Calu3 (cell line): ENCODE measurements around the gene SLC25A38. TPM values are rescaled to one million over a fixed set of nuclear protein-coding genes. Genes with fewer than 3 reads are reported as not detected.

Experiments
- BruUV-seq: library from RNA; stranded (reverse); fragments of 400-500 nt; replicated peaks from 2 replicates; lab custom pipeline; 2021; lab: Mats Ljungman, UMichigan
- CTCF ChIA-PET: fragments of 300-600 bp; sonication (Branson Sonifier 250); formaldehyde crosslinking; loops from one replicate; lab custom pipeline; 2022; ENCODE audit warnings: antibody characterized with exemption; lab: Charles Lee
- DNase-seq: peaks from one replicate; pipeline ENCODE4 v3.0.0; 2022
- H3K27ac Mint-ChIP-seq: one replicate; pipeline ENCODE4 v1.8.0; 2022; ENCODE audit warnings: mixed read lengths; ENCODE audit not compliant: unreplicated experiment
- H3K27me3 Mint-ChIP-seq: one replicate; pipeline ENCODE4 v1.8.0; 2022; ENCODE audit warnings: mixed read lengths; ENCODE audit not compliant: unreplicated experiment
- H3K36me3 Mint-ChIP-seq: one replicate; pipeline ENCODE4 v1.8.0; 2022; ENCODE audit warnings: mild to moderate bottlenecking, moderate library complexity, mixed read lengths; ENCODE audit not compliant: insufficient read depth, unreplicated experiment
- H3K4me1 Mint-ChIP-seq: one replicate; pipeline ENCODE4 v1.8.0; 2022; ENCODE audit warnings: mild to moderate bottlenecking, low read depth, mixed read lengths; ENCODE audit not compliant: unreplicated experiment
- H3K4me3 Mint-ChIP-seq: one replicate; pipeline ENCODE4 v1.8.0; 2022; ENCODE audit warnings: mild to moderate bottlenecking, low read depth, moderate library complexity, mixed read lengths; ENCODE audit not compliant: unreplicated experiment
- H3K9me3 Mint-ChIP-seq: one replicate; pipeline ENCODE4 v1.8.0; 2022; ENCODE audit warnings: low read depth, mixed read lengths; ENCODE audit not compliant: unreplicated experiment
- CTCF ChIP-seq: fragments of 200-600 bp; IDR thresholded peaks from one replicate; pipeline ENCODE4 v1.8.0; 2022; ENCODE audit warnings: antibody characterized with exemption; ENCODE audit not compliant: unreplicated experiment
- intact Hi-C: fragments of 100-400 bp; cut with micrococcal nuclease; formaldehyde crosslinking; loops from one replicate; pipeline ENCODE4 v1.10.0; 2022; ENCODE audit not compliant: unreplicated experiment
- total RNA-seq: library from RNA; stranded (reverse); gene quantifications from 2 replicates; pipeline ENCODE4 v1.2.3, GENCODE V29; 2022

The SLC25A38 gene
- total RNA-seq, 1 experiment from 2014 or later, result 23.6 TPM

DNA sequence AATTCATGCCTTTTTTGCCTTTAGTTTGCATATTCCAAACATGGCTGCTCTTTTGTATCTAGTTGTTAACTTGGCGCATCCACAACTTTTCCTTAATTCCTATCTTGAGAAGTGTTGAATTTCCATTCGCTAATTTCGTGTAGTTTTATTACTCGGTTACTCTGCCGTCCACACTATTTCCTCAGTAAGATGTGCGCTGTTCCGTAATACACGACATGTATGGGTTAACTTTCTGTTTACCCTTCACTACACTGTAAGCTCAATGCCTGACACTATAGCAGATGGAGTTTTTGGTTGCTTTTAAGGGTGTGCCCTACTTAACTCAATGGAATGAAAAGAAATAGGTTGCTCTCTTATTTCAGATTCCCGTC, 24.1 kb downstream of the SLC25A38 start:
- no peak for DNase-seq
- peaks cover 60% of the 10 kb centered on the region for H3K36me3 Mint-ChIP-seq
- peaks cover 11% of the 10 kb centered on the region for H3K4me1 Mint-ChIP-seq
- peak overlapping the region; percentile 91 for H3K4me3 Mint-ChIP-seq
- no peak for TF ChIP-seq CTCF
- no peaks in the 10 kb centered on the region for H3K9me3 Mint-ChIP-seq
- intact Hi-C loops, result no loop called here
- CTCF ChIA-PET, result interaction anchor here (0.7 to 0.8 kb wide), 2 partner anchors 8 to 29 kb away, joined by 3 read pairs; no protein-coding TSS in a partner anchor
- H3K27ac Mint-ChIP-seq, result peak overlapping the region; percentile 100
- BruUV-seq, result no TSS peak
- no peaks in the 10 kb centered on the region for H3K27me3 Mint-ChIP-seq

GRCh38 chr3:39407773-39408492, 24.8 kb downstream of the SLC25A38 start:
- no peak for TF ChIP-seq CTCF
- peaks cover 67% of the 10 kb centered on the region for H3K36me3 Mint-ChIP-seq
- H3K4me3 Mint-ChIP-seq, result peak overlapping the region; percentile 91
- intact Hi-C loops, result no loop called here
- no peak for DNase-seq
- H3K27ac Mint-ChIP-seq, result peak overlapping the region; percentile 100
- H3K27me3 Mint-ChIP-seq, result no peaks in the 10 kb centered on the region
- H3K4me1 Mint-ChIP-seq, result peaks cover 11% of the 10 kb centered on the region
- no peaks in the 10 kb centered on the region for H3K9me3 Mint-ChIP-seq
- CTCF ChIA-PET, result no interaction called here
- no TSS peak for BruUV-seq

- TF ChIP-seq CTCF, result no peak
- no peak for DNase-seq
- no peaks in the 10 kb centered on the region for H3K27me3 Mint-ChIP-seq
- H3K4me1 Mint-ChIP-seq, result peaks cover 11% of the 10 kb centered on the region
- H3K27ac Mint-ChIP-seq, result peak overlapping the region; percentile 100
- intact Hi-C loops, result no loop called here
- CTCF ChIA-PET, result no interaction called here
- H3K9me3 Mint-ChIP-seq, result no peaks in the 10 kb centered on the region
- BruUV-seq, result no TSS peak
- H3K36me3 Mint-ChIP-seq, result peaks cover 75% of the 10 kb centered on the region
- H3K4me3 Mint-ChIP-seq, result peak overlapping the region; percentile 91
Measured at GRCh38 chr3:39408493-39409372, 25.6 kb downstream of the SLC25A38 start.

DNA sequence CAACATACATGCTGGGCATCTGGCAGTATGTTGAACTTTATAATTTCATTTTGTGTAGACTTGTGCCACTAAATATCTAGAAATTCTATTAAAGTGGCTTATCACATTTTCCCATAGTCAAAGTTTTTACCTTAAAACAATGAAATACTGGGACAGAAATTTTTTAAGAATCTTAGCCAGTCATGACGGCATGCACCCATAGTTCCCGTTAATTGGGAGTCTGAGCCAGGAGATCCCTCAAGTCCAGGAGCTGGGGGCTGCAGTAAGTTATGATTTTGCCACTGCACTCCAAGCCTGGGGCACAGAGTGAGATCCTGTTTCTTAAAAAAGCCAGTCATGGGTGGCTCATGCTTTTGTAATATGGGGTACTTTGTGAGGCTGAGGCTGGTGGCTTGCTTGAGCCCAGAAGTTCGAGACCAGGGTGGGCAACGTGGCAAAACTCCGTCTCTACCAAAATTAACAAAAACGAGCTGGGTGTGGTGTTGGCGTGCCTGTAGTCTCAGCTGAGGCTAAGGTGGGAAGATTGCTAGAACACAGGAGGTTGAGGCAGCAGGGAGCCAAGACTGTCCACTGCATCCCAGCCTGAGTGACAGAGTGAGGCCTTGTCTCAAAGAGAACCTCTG, 26.5 kb downstream of the SLC25A38 start:
- BruUV-seq, result no TSS peak
- H3K36me3 Mint-ChIP-seq, result peaks cover 83% of the 10 kb centered on the region
- intact Hi-C loops, result loop anchor here (10.0 kb wide), 1 partner anchor 905 kb away; no protein-coding TSS in a partner anchor
- CTCF ChIA-PET, result interaction anchor here (0.6 kb wide), 1 partner anchor 25 kb away, joined by 3 read pairs; no protein-coding TSS in a partner anchor
- no peak for DNase-seq
- H3K27me3 Mint-ChIP-seq, result no peaks in the 10 kb centered on the region
- H3K4me1 Mint-ChIP-seq, result peaks cover 11% of the 10 kb centered on the region
- no peaks in the 10 kb centered on the region for H3K9me3 Mint-ChIP-seq
- TF ChIP-seq CTCF, result no peak
- peak overlapping the region; percentile 50 for H3K4me3 Mint-ChIP-seq
- peak overlapping the region; percentile 39 for H3K27ac Mint-ChIP-seq
